GM12865 (cell line): ENCODE data around the gene CD180.

ENCODE experiments used
- DNase-seq: peaks from one replicate; pipeline ENCODE4 v3.0.0; 2010; ENCODE audit warnings: low read depth
- H3K4me3 ChIP-seq: 2 replicates; pipeline ENCODE4 v1.5.1; 2011; ENCODE audit warnings: mild to moderate bottlenecking, low read depth, low read length, control low read depth
- TF ChIP-seq, protein P1 (sequence below): IDR thresholded peaks from 2 replicates; pipeline ENCODE4 v1.5.1; 2011; ENCODE audit warnings: low read length, control low read depth, low read depth, inconsistent platforms; ENCODE audit not compliant: insufficient read depth; ENCODE audit errors: missing control alignments

Gene CD180

DNA sequence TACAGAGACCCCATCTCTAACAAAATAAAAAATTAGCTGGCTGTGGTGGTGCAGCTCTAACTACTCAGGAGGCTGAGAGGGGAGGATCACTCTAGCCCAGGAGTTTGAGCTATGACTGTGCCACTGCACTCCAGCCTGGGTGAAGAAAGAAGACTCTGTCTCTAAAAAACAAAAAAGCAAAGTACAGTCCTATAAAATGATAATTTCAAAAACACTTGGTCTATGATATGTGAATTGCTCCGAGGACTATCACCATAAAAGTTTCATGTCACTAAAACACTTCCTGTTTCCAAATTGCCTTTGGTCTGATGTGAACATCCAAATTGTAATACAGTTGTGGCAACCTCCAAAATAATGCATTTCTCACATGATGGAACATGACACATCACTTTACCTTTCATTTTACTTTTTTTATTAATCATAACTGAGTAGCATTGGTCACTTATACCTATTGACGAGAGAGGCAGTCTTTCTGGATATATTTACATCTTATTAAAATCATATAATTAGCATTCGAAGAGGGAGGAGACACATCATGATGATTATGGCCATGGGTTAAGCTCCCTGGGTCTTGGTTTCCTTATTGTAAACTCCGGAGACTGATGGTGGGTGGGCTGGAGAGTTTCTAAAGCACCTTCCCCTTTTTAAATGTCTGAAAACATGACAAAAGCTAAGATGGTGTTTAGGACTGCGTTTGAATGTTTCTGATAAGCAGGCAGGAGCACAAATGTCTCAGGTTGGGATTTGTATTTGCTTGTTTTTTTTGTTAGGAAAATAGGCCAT lies 25.8 kb upstream of the CD180 start:
- H3K4me3 ChIP-seq: no peak overlapping the region
- TF ChIP-seq, protein P1, sequence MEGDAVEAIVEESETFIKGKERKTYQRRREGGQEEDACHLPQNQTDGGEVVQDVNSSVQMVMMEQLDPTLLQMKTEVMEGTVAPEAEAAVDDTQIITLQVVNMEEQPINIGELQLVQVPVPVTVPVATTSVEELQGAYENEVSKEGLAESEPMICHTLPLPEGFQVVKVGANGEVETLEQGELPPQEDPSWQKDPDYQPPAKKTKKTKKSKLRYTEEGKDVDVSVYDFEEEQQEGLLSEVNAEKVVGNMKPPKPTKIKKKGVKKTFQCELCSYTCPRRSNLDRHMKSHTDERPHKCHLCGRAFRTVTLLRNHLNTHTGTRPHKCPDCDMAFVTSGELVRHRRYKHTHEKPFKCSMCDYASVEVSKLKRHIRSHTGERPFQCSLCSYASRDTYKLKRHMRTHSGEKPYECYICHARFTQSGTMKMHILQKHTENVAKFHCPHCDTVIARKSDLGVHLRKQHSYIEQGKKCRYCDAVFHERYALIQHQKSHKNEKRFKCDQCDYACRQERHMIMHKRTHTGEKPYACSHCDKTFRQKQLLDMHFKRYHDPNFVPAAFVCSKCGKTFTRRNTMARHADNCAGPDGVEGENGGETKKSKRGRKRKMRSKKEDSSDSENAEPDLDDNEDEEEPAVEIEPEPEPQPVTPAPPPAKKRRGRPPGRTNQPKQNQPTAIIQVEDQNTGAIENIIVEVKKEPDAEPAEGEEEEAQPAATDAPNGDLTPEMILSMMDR: no peak
- no peak for DNase-seq

DNA sequence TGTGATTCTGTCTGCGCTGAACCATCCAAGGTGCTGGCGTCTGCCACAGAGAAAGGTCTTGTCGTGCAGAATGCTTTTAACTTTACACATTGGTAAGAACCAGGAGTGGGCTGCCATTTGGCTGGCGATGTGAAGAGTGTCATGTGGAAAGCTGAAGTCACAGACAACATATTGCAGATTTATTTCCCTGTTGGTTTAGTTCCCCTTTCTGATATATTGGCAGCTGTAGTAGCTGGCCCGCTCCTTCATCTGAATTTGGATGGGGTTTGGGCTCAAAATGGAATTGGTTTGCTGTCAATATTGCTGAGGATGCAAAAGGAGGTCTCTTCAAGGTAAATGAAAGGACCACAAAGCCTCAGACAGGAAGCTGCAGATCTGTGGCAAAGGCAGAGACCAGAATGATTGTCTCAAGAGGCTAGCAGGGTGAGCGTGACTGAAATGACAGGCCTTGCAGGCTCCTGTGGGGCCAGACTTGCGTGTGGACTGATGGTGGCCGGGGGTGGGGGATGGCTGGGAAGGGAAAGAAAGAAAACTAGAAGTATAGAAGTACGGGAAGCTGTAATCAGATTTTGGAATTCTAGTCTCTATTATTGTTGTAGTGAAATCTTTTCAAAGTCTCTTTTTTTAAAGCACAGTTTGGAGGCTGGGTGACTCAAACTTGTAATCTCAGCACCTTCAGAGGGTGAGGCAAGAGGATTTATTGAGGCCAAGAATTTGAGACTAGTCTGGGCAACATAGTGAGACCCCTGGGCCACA lies 25.1 kb upstream of the CD180 start:
- peak; percentile 77 for DNase-seq
- TF ChIP-seq, protein P1: no peak
- H3K4me3 ChIP-seq: no peak overlapping the region

DNA sequence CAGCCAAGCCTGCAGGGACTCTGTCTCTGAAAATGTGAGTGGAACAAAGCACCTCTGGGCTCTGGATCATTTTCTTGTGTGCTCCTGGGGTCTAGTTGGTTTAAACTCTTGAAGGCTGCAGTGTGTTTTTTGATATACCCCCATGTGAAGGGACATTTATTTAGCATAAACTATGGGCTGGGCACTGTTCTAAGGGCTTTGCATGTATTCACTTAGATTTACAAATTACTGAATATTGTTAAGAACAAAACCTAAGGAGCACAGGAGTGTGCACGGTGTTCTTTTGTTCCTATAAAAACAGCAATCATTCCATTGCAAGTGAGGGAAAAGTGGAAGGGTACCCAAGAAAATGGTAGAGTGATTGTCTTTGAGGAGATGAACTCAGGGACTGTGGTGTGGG lies 20.0 kb upstream of the CD180 start:
- no peak for DNase-seq
- TF ChIP-seq, protein P1: no peak
- peak overlapping the region; percentile 29; the same call in 1 of the 2 replicates for H3K4me3 ChIP-seq

DNA sequence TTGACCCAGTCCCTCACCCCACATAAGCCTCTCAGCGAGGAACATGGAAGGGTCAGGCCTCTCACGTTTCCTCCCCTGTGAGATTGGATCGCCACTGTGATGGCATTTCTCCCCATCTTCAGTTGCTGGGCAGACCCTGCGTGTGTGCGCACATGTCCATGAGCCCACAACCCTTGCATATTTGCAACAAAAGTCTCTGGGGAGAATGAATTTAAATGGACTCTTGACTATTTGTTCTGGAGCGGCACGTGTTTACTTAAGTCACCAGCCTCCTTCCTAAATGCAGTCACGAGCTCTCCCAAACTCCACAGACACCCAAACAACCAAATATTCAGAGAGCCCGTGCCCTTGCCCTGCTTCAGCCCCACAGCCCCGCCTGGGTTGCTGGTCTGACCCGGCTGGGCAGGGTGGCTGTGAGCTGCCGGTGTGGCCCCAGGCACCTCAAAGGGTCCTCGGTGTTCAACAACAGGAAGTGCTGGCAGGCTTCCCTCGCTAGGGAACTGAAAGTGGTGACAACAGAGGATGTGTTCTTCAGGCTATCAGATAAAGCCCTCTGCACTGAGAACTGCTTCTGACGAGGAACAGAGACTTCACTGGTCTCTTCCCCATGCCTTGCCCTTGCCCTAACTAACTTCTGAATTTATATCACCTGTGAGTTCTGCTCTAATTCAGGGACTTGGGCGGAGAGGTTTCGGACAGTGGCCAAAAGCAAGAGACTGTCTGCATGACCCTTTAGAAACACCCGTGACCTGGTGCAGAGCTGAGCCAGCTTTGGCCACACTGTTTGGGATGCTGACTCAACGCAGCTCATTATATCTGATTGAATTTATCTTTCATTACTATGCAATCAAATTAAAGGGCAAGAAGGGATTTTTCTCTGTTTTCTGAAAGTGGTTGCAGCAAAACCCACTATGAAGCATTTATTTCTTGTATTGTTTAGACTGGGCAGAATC lies 19.2 kb upstream of the CD180 start:
- TF ChIP-seq, protein P1: no peak
- DNase-seq: peak; percentile 92
- peak overlapping the region; percentile 29 for H3K4me3 ChIP-seq

DNA sequence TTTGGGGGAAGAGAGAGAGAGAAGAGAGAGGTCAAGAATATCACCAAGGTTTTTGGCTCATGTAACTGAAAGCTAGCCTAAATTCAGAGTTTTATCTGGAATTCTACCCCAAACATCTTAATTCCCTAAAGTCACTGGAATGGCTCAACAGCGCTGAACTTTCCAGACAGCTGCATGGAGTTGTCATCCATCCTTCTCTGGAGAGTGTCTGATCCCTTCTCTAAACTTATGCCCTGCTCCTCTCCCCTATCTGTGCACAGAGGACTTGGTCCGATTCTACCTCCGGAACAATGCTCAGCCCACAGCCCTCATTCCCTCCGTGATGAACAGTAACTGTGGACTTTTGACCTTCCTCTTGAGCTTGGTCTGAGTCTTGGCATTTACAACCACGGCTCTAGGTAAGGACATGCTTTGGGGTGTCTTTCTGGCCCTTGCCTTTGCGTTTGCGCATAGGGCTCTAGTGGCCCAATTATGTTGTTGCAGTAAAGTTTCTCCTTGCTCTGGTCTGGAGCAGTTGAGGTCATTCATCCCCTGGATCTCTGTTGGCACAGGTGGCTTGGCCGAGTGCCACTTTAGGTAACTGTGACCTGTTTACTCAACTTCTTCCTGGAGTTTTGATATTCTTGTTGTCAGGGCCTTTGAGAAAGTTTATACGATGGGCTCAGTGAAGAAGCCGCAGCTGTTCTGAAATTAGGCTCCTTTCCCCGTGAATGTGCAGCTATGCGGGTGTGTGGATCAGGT lies 18.3 kb upstream of the CD180 start:
- no peak for DNase-seq

More for the DNA sequence above, 18.3 kb upstream of the CD180 start:
- TF ChIP-seq, protein P1: no peak
- no peak overlapping the region for H3K4me3 ChIP-seq
